ENCODE data around the gene DDB1.

Gene DDB1

GRCh38 chr11:61332797-61333549 lies at the start of gene DDB1, which contains the start of gene TKFC:
Gene DDB1 (minus strand): TSS chr11:61333105. CDS start chr11:61332968, 137 bp downstream.
Gene TKFC (plus strand): TSS chr11:61333228. CDS start chr11:61334729, 1,501 bp downstream.
- peak; percentile 84 for DNase-seq (ENCODE audit: low read depth)

GRCh38 chr11:61380884-61381283 lies 48.0 kb upstream of the DDB1 start:
- DNase-seq (ENCODE audit: low read depth) = no peak

- peak; percentile 96 for DNase-seq (ENCODE audit: low read depth)
Measured at GRCh38 chr11:61378713-61379313, 45.9 kb upstream of the DDB1 start.

- DNase-seq (ENCODE audit: low read depth) = peak; percentile 70
Measured at GRCh38 chr11:61377461-61378160, 44.7 kb upstream of the DDB1 start.

DNA sequence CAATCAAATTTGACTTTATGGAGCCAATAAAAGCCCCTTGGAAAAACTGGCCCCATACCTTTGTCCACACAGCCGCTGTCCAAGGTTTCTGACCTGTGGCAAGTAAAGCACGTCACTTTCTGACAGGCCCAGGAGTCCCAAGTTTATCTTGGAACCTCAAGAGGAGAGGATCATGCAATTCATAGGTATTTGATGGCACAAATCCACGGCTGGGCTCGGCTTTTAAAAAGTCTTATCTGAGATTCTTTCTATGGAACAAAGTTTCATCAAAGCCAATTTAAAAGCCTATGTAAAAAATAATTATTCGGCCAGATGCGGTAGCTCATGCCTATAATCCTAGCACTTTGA lies 42.8 kb upstream of the DDB1 start:
- no peak for DNase-seq (ENCODE audit: low read depth)

DNA sequence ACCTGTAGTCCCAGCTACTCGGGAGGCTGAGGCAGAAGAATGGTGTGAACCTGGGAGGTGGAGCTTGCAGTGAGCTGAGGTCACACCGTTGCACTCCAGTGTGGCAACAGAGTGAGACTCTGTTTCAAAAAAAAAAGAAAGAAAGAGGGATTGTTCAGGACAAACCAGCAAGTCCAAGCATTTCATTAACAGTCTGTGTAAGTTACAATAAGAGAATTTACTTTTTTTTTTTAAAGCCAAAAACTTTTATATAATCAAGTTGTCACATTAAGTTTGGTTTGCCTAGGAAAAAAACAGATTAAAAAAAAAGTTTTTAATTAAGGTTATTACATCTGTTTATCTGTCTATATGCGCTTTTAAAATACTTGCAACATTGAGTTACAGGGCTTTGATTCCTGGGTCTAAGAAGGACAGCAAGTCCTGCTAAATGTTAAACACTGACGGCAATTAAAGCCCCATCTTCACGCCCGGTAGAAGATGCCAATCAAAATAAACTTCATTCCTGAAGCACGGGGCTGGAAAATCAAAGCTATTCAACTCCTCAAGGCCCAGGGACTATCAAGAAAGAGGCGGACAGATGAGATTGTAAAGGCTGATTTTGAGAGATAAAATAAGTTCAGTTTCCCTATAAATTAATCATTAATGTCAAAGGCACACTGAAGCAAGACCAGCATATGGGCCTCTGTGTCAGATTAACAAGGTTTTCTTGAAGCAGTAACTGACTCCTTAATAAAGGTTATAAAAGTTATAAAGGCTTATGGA lies 39.9 kb upstream of the DDB1 start:
- no peak for DNase-seq (ENCODE audit: low read depth)

- DNase-seq (ENCODE audit: low read depth) = no peak
Measured at GRCh38 chr11:61370349-61371005, 37.6 kb upstream of the DDB1 start.

- peak; percentile 99 for DNase-seq (ENCODE audit: low read depth)
Measured at GRCh38 chr11:61369372-61370348, 36.8 kb upstream of the DDB1 start.

DNA sequence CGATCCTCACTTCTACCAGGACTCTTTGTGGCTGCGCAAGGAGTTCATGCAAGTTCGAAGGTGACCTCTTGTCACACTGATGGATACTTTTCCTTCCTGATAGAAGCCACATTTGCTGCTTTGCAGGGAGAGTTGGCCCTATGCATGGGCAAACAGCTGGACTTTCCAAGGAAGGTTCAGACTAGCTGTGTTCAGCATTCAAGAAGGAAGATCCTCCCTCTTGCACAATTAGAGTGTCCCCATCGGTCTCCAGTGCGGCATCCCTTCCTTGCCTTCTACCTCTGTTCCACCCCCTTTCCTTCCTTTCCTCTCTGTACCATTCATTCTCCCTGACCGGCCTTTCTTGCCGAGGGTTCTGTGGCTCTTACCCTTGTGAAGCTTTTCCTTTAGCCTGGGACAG lies 35.7 kb upstream of the DDB1 start:
- no peak for DNase-seq (ENCODE audit: low read depth)

GRCh38 chr11:61367406-61367805 lies 34.5 kb upstream of the DDB1 start:
- no peak for DNase-seq (ENCODE audit: low read depth)

- DNase-seq (ENCODE audit: low read depth) = no peak
Measured at GRCh38 chr11:61364012-61364675, 31.2 kb upstream of the DDB1 start.

- DNase-seq (ENCODE audit: low read depth) = peak; percentile 50
Measured at GRCh38 chr11:61362542-61362875, 29.6 kb upstream of the DDB1 start.

DNA sequence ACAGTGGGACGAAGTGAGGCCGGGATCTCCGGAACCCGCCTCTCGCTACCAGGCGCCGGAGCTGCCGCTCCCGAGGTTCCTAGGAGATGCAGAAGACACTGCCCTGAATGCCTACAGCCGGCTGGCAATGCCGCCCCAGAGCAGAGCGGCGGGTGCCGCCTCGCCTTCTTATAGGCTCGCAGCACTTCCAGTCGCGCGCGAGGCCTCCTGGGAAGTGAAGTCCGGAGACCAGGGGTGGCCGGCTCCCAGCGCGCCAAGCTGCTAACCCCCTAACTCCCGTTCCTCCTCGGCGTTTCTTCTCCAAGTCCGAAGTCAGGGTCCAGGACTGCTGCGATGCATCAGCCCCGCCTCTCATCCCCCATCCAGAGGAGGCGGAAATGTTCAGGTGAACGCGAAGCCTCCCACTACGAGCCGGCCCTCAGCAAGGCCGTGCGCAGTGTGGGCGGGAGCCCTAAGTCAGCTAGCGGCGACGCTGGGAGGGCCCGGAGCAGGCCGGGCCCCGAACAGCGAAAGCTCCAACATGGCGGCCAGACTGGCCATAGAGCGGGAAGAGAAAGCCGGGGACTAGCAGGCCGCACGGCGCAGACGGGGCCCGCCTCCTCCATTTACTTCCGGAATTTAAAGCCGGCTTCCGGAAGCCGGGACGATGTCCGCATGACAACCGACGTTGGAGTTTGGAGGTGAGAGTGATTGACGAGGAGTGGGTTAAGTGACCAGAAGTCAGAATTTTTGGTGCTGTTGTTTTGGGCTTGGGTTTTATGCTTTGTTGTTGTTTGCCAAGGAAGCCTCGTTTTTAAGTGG lies 29.0 kb upstream of the DDB1 start, which contains the start of the genes CYB561A3 and TMEM138:
TSS of gene CYB561A3 (minus strand) at position 142 of the 801 bp plus-strand sequence. CDS start 5,169 bp downstream, outside the sequence.
TSS of gene TMEM138 (plus strand) at position 634 of the 801 bp plus-strand sequence. CDS start 2,017 bp downstream, outside the sequence.
- DNase-seq (ENCODE audit: low read depth) = peak; percentile 93

- DNase-seq (ENCODE audit: low read depth) = no peak
Measured at GRCh38 chr11:61361237-61361740, 28.4 kb upstream of the DDB1 start.

DNA sequence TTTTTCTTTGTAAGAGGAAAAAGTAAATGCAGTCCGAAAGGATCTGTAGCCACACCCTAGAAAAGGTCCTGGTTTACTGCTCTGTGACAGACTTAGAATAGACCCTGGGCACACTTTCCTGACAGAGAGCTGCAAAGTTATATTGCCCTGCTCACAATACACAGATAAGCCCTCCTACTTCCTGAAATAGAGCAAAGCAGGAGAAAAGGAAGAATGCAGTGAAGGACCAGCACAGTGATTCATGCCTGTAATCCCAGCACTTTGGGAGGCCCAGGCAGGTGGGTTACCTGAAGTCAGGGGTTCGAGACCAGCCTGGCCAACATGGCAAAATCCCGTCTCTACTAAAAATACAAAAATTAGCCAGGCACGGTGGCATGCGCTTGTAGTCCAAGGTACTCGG lies 26.6 kb upstream of the DDB1 start:
- no peak for DNase-seq (ENCODE audit: low read depth)

- no peak for DNase-seq (ENCODE audit: low read depth)
Measured at GRCh38 chr11:61358566-61358965, 25.7 kb upstream of the DDB1 start.

DNA sequence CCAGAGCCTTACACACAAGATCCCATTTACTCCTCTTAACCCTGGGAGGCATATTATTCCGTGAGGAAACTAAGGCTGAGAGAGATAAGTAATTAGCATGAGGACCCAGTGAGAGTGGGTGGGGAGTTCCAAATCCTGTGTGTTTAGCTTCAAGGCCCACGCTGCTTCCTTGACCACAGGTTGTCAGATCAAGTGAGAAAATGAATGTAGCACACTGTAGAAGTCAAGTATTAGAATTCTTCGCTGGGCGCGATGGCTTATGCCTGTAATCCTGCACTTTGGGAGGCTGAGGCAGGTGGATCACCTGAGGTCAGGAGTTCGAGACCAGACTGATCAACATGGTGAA lies 25.0 kb upstream of the DDB1 start:
- no peak for DNase-seq (ENCODE audit: low read depth)

GRCh38 chr11:61357233-61357893 lies 24.5 kb upstream of the DDB1 start:
- no peak for DNase-seq (ENCODE audit: low read depth)
